ENCODE data around the gene ANKFN1.

The ANKFN1 gene, protein sequence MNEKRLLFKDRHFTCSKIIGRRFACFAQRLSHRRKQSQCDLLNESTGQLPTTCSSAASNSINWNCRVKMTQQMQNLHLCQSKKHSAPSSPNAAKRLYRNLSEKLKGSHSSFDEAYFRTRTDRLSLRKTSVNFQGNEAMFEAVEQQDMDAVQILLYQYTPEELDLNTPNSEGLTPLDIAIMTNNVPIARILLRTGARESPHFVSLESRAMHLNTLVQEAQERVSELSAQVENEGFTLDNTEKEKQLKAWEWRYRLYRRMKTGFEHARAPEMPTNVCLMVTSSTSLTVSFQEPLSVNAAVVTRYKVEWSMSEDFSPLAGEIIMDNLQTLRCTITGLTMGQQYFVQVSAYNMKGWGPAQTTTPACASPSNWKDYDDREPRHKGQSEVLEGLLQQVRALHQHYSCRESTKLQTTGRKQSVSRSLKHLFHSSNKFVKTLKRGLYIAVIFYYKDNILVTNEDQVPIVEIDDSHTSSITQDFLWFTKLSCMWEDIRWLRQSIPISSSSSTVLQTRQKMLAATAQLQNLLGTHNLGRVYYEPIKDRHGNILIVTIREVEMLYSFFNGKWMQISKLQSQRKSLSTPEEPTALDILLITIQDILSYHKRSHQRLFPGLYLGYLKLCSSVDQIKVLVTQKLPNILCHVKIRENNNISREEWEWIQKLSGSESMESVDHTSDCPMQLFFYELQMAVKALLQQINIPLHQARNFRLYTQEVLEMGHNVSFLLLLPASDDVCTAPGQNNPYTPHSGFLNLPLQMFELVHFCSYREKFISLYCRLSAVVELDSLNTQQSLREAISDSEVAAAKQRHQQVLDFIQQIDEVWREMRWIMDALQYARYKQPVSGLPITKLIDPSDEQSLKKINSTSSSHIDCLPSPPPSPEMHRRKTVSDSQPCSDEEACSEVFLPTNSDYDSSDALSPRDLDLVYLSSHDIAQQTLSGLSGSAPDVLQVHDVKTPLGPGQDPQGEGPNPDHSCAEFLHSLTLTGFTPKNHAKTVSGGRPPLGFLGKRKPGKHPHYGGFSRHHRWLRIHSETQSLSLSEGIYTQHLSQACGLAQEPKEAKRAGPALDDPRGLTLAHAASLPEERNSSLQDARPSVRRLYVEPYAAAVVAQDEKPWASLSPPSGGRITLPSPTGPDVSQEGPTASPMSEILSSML

DNA sequence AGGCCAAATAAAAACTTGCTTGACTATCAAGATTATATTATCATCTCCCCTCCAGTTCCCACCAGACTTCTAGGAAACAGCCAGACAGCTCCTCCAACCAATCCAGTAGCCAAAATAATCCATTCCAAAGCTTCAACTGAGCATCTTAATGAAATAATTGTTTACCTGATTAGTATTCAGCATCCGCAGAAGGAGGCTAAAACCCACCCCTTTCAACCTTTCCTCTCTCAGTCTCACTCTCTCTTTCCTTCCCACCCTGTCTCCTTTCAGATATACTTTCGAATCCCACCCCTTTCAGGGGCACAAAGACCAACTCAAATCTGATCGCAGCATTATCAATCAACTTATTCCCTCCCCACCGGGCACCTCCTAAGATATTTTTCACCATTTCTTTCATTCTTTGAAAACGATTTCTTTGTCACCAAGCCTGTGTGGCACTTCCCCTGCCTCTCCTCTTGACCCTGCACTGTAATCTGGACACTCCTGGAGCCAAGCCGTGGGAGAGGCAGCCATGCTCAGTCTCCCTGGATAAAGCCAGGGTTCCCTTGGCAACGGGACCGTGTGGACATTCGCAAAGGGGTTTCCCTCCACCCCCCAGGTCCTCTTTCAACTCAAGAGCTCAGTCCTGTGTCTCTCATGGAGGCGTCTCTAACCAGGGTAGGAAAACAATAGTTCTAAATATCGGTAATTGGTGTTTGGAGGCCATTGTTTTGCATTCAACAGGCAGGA lies at the start of gene ANKFN1:
Gene ANKFN1, plus strand, starts transcription at position 602 of the 729 bp plus-strand sequence. CDS start 59,193 bp downstream, outside the sequence.
- no peak for DNase-seq (ENCODE audit: low read depth)

DNA sequence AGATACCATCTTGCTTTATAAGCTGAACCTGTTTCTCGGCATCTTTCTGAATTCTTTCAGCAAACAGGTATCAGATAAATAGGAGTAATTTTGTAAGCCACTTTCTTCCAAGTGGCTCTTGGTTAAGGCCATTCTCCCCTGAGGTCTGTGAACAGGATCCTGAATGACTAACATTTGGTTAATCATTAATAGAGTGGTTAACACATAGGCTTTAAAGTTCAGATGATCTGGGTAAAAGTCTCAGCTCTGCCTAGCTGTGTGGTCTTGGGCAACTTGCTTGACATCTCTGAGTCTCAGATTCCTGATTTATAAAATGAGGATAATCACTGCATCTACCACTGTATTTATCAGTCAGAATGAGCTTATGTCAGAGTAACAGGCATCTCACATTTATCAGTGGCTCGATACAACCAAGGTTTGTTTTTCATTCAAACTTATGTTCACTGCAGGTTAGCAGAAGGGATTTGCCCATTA lies 44.4 kb upstream of the ANKFN1 start:
- no peak for DNase-seq (ENCODE audit: low read depth)

DNA sequence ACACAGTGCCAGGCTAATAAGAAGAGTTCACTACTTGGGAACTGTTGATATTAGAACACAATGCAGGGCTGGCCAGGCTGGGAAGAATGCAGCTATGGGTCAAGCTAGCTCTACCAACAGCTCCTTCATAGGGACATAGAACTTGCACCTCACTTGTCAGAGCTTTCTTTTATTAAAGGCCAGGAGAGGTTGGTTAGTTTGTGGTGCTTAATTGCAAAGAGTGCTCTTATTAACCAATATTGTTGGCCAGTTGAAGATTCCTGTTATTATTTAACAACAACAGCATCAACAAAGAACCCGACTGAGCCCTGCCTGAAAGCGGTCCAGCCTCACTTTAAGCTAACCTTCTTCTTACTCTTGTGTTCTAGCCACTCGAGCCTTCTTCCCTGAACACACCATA lies 43.4 kb upstream of the ANKFN1 start:
- no peak for DNase-seq (ENCODE audit: low read depth)

DNA sequence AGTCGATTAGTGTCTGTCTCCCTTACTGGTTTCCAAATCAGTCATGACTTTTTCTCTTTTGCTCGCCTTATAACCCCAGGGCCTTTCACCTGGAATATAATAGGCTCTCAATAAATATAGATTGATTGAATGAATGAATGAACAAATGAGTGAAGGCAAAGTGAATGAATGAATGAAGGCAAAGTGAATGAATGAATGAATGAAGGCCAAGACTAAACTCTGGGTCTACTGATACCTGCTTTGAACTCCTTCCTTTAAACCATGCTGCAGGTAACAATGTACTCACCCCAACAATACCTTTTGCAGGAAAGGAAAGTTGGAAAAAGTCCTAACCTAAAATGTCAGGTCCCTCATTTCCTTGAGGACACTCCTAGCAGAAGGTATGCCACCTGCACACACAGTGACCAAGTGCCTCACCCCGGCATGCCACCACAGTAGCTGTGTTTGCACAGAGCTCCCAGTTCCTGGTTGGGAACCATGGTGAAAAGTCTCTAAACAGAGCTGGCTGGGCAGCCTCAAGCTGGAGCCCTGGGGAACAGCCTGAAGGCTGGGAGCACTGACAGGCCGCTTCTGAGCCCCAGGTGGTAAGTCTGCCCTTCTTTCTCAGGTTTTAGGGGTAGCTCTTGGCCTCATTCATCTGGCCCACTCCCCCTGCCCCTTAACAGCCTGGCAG lies 42.7 kb upstream of the ANKFN1 start:
- DNase-seq (ENCODE audit: low read depth) = no peak

DNA sequence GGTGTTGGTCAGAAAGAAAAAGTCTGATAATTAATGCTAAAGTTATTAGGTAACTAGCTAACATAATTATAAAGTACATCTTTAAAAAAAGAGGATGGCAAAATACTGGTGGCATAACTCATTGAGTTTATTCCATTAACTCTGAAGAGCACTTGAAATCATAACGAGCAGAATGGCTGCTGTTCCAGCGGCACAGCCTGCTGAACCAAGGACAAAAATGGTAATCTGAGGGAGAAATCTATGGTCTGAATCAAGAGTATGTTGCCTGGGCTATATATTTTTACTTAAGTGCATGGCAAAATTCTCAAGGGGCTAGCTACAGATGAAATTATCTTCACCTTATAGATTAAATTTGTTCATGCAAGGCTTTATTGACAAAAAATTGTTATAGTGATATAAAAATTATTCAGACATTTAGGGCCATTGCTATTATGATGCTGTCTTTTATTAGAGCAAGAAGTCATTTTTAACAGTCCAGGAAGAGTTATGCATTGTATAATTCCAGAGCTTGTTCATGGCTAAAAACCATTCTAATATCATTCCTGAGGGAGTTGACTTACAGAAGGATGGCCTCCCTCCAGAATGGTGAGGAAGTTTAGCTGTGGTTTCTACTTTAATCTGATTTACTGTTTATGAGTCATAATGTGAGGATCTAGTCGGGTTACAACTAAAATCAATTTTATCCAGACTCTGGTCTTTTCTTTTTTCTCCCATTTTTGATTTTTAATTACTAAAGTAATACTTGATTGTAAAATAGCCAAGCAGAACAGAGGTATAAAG lies 41.4 kb upstream of the ANKFN1 start:
- peak; percentile 27 for DNase-seq (ENCODE audit: low read depth)

DNA sequence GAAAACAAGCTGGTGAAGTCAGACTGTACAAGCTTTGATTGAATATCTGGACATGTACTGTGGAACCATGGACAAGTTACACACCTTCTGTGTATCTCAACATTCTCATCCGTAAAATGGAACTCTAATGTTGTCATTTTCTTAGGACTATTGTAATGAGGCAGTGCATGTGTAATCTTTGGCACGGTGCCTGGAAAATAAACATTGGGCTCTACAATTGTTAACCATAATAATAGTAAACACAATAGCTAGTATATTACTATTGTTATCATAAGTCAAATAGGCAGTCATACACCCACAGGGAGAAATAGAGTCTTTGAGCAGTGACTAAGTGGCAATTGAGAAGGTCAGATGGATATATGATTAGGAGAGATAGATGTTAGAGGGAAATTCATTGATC lies 39.8 kb upstream of the ANKFN1 start:
- DNase-seq (ENCODE audit: low read depth) = no peak

DNA sequence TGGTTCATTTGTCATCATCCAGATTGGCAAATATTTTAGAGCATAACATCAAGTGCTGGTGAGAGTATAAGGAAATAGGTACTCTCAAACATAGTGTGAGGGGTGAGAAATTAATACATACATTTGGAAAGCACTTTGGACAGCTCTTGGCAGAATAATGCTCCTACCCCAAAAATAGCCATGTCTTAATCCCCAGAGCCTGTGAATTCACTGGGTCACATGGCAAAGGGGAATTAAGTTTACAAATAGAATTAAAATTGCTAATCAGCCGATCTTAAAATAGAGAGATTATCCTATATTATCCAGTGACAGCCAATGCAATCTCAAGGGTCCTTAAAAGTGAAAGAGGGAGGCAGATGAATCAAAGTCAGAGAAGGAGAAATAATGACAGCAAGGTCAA lies 38.8 kb upstream of the ANKFN1 start:
- DNase-seq (ENCODE audit: low read depth) = no peak

DNA sequence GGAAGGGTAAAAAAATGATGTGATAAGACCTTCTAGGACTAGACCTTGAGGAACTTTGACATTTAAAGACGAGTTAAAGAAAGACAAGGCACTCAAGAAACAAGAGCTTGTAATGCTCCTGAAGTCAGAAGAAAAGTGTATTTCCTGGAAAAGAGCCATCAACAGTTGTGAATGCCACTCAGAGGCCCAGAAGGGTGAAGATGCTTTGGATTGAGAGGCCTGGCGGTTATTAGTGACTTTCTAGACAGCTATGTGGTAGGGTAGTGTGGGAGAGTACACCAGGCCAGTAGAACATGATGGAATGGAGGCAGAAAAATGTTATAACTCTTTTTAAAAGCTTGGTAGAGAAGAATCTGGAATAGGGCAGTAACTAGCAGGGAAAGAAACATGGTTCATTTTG lies 34.1 kb upstream of the ANKFN1 start:
- DNase-seq (ENCODE audit: low read depth) = no peak

DNA sequence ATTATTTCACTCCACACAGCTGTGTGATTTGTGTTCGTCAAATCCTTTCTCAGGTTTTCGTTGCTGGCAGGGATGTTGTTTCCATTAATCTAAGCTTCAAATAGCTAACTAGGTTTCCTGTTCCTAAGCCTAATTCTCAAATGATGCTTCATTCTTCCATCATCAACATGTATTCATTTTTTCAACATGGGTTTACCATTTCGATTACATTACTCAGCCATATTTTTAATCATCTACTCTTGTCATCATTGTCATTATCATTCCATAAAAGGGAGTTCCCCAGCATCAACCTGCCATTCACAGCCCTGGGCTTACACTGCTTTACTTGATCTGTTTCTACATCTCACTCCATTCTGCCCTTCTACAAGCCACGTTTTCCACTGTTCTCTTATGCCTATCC lies 33.3 kb upstream of the ANKFN1 start:
- DNase-seq (ENCODE audit: low read depth) = no peak

DNA sequence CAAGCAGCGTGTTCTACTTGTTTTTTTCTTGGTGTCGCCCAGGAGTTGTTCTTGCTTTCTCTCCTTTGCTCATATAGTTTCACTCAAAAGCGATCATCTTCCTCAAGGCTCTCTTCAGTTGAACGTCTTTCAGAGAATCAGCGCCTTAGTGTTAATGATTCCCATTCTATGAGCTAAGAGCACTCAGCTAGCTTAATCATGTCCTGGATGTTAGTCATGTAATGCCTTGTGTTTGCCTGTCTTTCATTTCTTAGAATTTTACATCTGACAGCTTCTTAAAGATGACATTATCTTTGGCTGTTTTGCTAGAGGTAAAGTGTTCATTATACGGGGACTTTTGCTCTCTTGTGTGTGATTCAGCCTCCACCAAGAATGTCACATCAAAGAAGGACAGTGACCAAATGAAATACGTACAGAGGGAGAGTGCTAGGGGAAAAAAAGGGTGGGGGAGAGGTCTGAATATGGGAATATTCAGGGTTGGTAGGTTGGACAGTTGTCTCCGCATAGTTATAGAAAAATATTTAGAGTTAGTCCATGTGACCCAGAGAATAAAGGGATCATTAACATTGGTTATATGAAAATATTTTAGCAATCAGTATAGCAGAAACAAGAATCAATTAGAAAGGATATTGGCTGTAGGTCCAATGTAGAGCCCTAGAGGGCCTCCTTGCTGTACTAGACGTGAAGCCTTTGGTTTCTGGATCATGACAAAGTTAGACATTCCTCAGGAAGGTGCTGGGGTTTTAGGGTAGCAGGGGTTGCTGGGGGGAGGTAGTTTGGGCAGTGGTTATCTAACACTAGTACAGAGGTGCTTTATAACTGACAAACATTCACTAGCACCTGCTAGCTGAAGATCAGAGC lies 31.9 kb upstream of the ANKFN1 start:
- DNase-seq (ENCODE audit: low read depth) = no peak

DNA sequence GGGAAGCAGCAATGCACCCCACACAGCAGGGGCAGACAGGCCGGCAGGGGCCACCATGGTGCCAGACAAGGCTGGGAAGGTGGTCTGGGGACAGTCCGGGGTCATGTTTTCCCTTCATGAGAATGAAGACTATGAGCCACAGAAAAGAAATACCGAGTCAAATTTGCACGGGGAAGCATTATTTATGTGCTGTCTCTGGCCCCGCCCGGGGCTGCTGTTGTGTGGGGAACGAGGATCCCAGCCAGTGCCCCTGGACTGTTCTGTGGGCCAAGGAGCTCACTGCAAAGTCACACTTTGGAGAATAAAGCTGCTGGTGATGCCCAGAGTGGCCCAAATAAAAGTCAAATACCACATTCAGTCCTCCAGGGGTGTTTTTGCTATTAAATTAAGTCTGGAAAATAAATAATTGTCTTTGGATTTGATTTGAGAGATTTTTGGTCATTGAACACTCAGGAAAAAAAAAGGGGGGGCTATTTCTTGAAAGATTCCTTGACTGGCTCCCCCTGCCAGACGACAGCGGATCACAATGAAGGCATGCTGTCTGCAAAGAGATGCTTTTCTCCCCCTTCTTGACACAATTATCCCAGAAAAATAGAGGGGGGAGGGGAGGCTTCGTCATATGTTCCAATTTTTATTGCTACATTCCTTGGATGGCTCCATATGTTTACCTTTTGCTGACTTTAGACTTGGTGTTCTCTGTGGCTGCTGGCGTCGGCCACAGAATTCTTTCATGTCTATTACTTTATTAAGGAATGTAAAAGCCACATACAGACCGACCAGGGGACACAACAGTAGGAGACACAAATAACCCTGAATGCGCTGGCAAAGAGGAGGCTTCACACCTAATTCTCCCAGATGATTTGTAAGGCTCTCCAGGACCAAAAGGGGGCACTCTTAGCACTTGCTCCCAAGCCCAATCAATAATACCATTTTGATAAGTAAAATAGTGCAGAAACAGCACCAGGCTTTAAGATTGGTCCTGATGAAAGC lies 27.1 kb upstream of the ANKFN1 start:
- DNase-seq (ENCODE audit: low read depth) = peak; percentile 44

DNA sequence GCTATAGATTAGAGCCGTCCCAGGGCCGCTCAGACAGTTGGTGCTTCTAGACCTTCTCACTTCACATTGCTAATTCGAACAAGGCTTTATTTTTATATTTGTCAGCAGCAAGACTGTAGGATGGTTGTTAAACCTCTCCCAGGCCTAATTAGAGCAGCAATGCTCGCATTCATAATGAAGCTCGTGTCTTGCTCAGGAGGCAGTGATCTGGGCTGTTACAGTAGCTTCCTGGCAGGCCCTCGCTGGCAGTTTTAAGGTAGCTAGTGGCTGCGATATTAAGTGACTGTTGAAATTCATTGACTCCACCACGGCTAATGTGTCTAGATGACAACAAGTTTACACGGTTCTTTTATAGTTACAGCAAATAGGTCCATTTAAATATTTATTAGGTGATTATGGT lies 23.2 kb upstream of the ANKFN1 start:
- DNase-seq (ENCODE audit: low read depth) = no peak

DNA sequence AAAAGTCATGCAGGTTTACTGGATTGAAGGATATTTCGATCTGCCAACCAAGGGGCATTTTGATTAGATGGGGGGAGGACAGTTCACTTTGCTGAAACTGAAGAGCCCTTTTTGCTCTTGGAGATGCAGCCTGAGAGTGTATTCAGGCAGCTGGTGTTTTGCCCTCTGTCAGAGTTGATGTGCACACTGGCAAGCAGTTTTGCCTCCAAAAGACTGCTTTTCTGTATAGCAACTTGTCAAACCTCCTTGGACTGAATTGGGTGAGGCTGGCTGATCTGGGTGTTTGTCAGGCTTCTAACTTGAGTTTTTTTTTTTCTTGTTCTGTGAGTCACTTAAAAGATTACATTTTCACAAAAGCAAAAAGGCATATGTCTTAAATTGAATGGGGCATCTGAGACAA lies 22.6 kb upstream of the ANKFN1 start:
- DNase-seq (ENCODE audit: low read depth) = no peak

DNA sequence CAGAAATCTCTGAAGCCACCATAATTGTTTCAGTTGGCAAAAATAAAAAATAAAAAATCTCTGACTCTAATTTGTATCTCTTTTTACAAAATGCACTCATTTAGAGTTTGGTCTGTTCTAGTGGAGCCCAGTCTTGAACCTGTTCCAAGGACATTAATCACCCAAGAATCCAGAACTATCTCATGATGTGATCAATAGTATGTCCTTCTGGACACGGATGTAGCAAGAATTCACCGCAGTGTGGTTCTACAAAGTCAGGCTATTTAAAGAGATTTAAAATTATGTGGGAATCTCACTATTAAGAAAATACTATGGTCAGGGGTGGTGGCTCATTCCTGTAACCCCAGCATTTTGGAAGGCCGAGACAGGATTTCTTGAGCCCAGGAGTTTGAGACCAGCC lies 21.8 kb upstream of the ANKFN1 start:
- DNase-seq (ENCODE audit: low read depth) = no peak

DNA sequence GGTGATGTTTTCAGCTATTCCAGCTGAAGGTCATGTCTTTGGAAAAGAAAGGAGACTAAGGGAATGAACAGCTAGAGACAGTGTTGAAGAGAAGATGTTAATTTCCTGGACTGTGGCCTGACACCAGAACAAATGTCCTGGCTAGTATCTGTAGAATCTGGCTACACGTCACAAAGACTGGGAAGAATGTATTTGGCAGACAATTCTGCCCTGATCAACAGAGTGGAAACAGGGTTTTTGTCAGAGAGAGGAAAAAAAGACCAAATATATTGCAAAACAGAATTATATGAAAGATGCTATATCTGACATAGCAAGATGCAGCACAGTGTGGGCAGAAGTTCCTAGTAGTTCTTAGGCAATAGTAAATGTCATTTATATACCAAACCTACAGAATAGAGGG lies 17.0 kb upstream of the ANKFN1 start:
- DNase-seq (ENCODE audit: low read depth) = no peak

DNA sequence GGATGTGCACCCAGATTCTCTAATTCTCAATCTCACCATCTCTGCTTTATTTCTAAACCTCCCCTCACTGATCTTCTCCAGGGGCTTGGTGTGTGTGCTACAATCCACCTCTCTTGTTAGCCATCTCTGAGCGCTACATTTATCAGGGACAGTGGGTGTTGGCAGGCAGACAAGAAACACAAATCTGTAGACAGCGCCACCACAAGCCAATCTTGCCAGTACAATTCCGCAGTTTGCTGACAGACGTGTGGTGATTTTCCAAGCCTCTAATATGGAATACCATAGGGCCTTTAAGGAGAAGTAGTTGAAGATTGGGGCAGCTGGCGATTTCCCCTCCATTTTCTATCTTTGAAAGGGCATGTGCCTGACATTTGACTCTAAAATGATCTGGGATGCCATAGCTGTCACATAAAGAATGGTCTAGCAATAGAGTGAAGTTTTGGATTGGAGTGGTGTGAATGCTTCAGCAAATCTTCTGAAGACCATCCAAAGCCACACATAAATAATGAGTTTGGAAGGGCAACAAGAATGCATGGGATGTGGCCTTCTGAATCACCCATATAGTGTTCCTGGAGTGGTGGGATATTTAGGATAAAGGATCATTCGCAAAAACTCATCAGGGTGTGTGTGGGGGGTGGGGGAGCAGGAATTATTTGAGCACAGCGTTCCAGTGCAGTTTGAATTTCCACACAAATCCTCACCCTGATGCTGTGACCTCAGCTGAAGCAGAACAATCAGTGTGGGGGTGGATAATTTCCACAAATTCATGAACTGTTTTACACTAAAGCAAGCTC lies 12.0 kb upstream of the ANKFN1 start:
- no peak for DNase-seq (ENCODE audit: low read depth)

DNA sequence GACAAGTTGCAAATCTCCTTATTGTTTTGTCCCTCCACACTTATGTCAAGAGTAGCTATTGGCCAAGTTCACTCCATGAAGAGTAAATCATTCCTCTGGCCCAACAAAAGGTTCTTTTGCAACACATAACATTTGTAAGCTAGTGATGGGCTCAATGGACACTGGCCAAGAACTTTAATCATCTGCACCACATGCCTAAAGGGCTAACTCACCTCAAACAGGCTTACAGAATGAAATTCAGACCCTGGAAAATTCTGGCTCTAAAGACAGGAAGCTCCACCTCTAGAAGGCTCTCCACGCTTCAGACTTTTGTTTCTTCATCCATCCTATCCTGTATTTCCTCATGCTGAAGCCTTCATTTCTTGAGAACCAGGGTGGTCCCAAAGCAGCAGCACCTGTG lies 10.9 kb upstream of the ANKFN1 start:
- DNase-seq (ENCODE audit: low read depth) = peak; percentile 91

Data from amniotic epithelial cell (primary cell).